ENCODE data around the gene SENP3. TPM values are rescaled to one million over a fixed set of nuclear protein-coding genes. Genes with fewer than 3 reads are reported as not detected.

SENP3 gene
- total RNA-seq, 2 experiments from 2014 or later = 43.7 to 50.2 TPM

GRCh38 chr17:7573324-7574080 is 11.8 kb downstream of the SENP3 start:
- ATAC-seq (ENCODE audit: low read depth) = peak; percentile 28
- H3K27me3 Mint-ChIP-seq = no peaks in the 10 kb centered on the region

GRCh38 chr17:7574176-7574953 is 12.6 kb downstream of the SENP3 start:
- H3K27ac Mint-ChIP-seq = peak overlapping the region; percentile 99
- no peaks in the 10 kb centered on the region for H3K27me3 Mint-ChIP-seq
- POLR2A ChIA-PET = interaction anchor here (0.8 to 5.2 kb wide), 16 partner anchors 10 to 539 kb away, joined by 3 to 89 read pairs (median 4); partner anchors contain the start of genes ACAP1, FGF11, FXR2 and MPDU1
- no peak for ATAC-seq (ENCODE audit: low read depth)
- H3K36me3 Mint-ChIP-seq = peaks cover 44% of the 10 kb centered on the region
- H3K4me3 Mint-ChIP-seq = peak overlapping the region; percentile 96
- no peak for DNase-seq
- no peaks in the 10 kb centered on the region for H3K9me3 Mint-ChIP-seq
- H3K4me1 Mint-ChIP-seq = peaks cover 58% of the 10 kb centered on the region

More at GRCh38 chr17:7573324-7574080, 11.8 kb downstream of the SENP3 start:
- H3K36me3 Mint-ChIP-seq = peaks cover 40% of the 10 kb centered on the region
- H3K9me3 Mint-ChIP-seq = no peaks in the 10 kb centered on the region
- H3K4me3 Mint-ChIP-seq = peak overlapping the region; percentile 96
- POLR2A ChIA-PET = interaction anchor here (0.6 to 5.2 kb wide), 18 partner anchors 9 to 538 kb away, joined by 3 to 89 read pairs (median 4); partner anchors contain the start of genes ACAP1, FGF11, FXR2 and MPDU1
- peak; percentile 93 for DNase-seq
- H3K4me1 Mint-ChIP-seq = peaks cover 53% of the 10 kb centered on the region
- H3K27ac Mint-ChIP-seq = peak overlapping the region; percentile 99

GRCh38 chr17:7575481-7575883 is 13.8 kb downstream of the SENP3 start:
- ATAC-seq (ENCODE audit: low read depth) = no peak

GRCh38 chr17:7575959-7576358 is 14.2 kb downstream of the SENP3 start:
- no peaks in the 10 kb centered on the region for H3K9me3 Mint-ChIP-seq
- peak overlapping the region; percentile 96 for H3K4me3 Mint-ChIP-seq
- DNase-seq (no peak), ATAC-seq (ENCODE audit: low read depth) (no peak)
- no peaks in the 10 kb centered on the region for H3K27me3 Mint-ChIP-seq
- peaks cover 53% of the 10 kb centered on the region for H3K36me3 Mint-ChIP-seq
- peaks cover 62% of the 10 kb centered on the region for H3K4me1 Mint-ChIP-seq
- peak overlapping the region; percentile 60 for H3K27ac Mint-ChIP-seq
- POLR2A ChIA-PET = interaction anchor here (1.2 to 5.2 kb wide), 3 partner anchors 9 to 29 kb away, joined by 4 to 89 read pairs (median 4); partner anchors contain the start of genes MPDU1 and SOX15

More at GRCh38 chr17:7575481-7575883, 13.8 kb downstream of the SENP3 start:
- Mint-ChIP-seq H3K36me3 (peaks cover 48% of the 10 kb centered on the region), H3K4me3 (peak overlapping the region; percentile 96), H3K4me1 (peaks cover 61% of the 10 kb centered on the region), H3K27me3 (no peaks in the 10 kb centered on the region), H3K27ac (no peak overlapping the region), H3K9me3 (no peaks in the 10 kb centered on the region)
- no peak for DNase-seq
- POLR2A ChIA-PET = interaction anchor here (0.9 to 5.2 kb wide), 6 partner anchors 9 to 112 kb away, joined by 3 to 89 read pairs (median 4); partner anchors contain the start of genes MPDU1, SOX15, TP53 and WRAP53

- Mint-ChIP-seq H3K36me3 (peaks cover 54% of the 10 kb centered on the region), H3K4me1 (peaks cover 63% of the 10 kb centered on the region), H3K4me3 (peak overlapping the region; percentile 35), H3K9me3 (no peaks in the 10 kb centered on the region), H3K27me3 (no peaks in the 10 kb centered on the region), H3K27ac (peak overlapping the region; percentile 60)
- ATAC-seq (ENCODE audit: low read depth) (no peak), DNase-seq (no peak)
- POLR2A ChIA-PET = interaction anchor here (1.2 to 5.2 kb wide), 2 partner anchors 8 to 14 kb away, joined by 4 to 89 read pairs; partner anchors contain the start of genes MPDU1 and SOX15
These were observed 14.8 kb downstream of the SENP3 start for GRCh38 chr17:7576432-7576937.

- H3K4me3 Mint-ChIP-seq = peak overlapping the region; percentile 51
- no peaks in the 10 kb centered on the region for H3K27me3 Mint-ChIP-seq
- peaks cover 57% of the 10 kb centered on the region for H3K36me3 Mint-ChIP-seq
- POLR2A ChIA-PET = no interaction called here
- DNase-seq = no peak
- peak overlapping the region; percentile 67 for H3K27ac Mint-ChIP-seq
- no peak for ATAC-seq (ENCODE audit: low read depth)
- H3K4me1 Mint-ChIP-seq = peaks cover 67% of the 10 kb centered on the region
- no peaks in the 10 kb centered on the region for H3K9me3 Mint-ChIP-seq
These were observed 15.8 kb downstream of the SENP3 start for GRCh38 chr17:7577327-7578199.

- peaks cover 47% of the 10 kb centered on the region for H3K36me3 Mint-ChIP-seq
- H3K4me3 Mint-ChIP-seq = peak within 1 kb of the TSS; percentile 80
- ATAC-seq (ENCODE audit: low read depth) (peak; percentile 51), DNase-seq (peak; percentile 61)
- H3K27ac Mint-ChIP-seq = peak within 1 kb of the TSS; percentile 96
- peaks cover 68% of the 10 kb centered on the region for H3K4me1 Mint-ChIP-seq
- POLR2A ChIA-PET = interaction anchor here (0.6 to 2.5 kb wide), 14 partner anchors 9 to 144 kb away, joined by 3 to 14 read pairs (median 4); partner anchors contain the start of genes FXR2, SAT2, SENP3 and SOX15
- H3K9me3 Mint-ChIP-seq = no peaks in the 10 kb centered on the region
- no peaks in the 10 kb centered on the region for H3K27me3 Mint-ChIP-seq
These were observed 17.5 kb downstream of the SENP3 start, which contains the start of gene CD68 for GRCh38 chr17:7579001-7579833. TSS of gene CD68 (plus strand) at chr17:7579638. CDS start at chr17:7579678, 40 bp downstream.

- DNase-seq (no peak), ATAC-seq (ENCODE audit: low read depth) (no peak)
- peak overlapping the region; percentile 96 for H3K27ac Mint-ChIP-seq
- POLR2A ChIA-PET = interaction anchor here (0.5 to 2.5 kb wide), 15 partner anchors 9 to 144 kb away, joined by 3 to 14 read pairs (median 4); partner anchors contain the start of genes FXR2, SAT2, SENP3 and SOX15
- H3K9me3 Mint-ChIP-seq = no peaks in the 10 kb centered on the region
- H3K4me3 Mint-ChIP-seq = peak overlapping the region; percentile 80
- no peaks in the 10 kb centered on the region for H3K27me3 Mint-ChIP-seq
- peaks cover 41% of the 10 kb centered on the region for H3K36me3 Mint-ChIP-seq
- peaks cover 66% of the 10 kb centered on the region for H3K4me1 Mint-ChIP-seq
These were observed 18.3 kb downstream of the SENP3 start for GRCh38 chr17:7579834-7580603.

- ATAC-seq (ENCODE audit: low read depth) (no peak), DNase-seq (no peak)
- POLR2A ChIA-PET = interaction anchor here (0.5 to 2.5 kb wide), 7 partner anchors 9 to 122 kb away, joined by 3 to 14 read pairs (median 6); partner anchors contain the start of genes FXR2, POLR2A, SOX15 and TP53
- Mint-ChIP-seq H3K4me3 (peak overlapping the region; percentile 80), H3K27ac (peak overlapping the region; percentile 96), H3K4me1 (peaks cover 65% of the 10 kb centered on the region), H3K9me3 (no peaks in the 10 kb centered on the region), H3K36me3 (peaks cover 42% of the 10 kb centered on the region), H3K27me3 (no peaks in the 10 kb centered on the region)
These were observed 19.2 kb downstream of the SENP3 start for GRCh38 chr17:7580604-7581575.

Data from activated naive CD8-positive, alpha-beta T cell treated with anti-CD3 and anti-CD28 coated beads, Interleukin-2, amount 10 ng/mL, durations not matched to agents 7 days and 5 days (primary cell).